Amniotic stem cell (primary cell): ENCODE measurements around the gene EFCAB12.

ENCODE experiments used
- DNase-seq: peaks from one replicate; lab custom pipeline; 2025; lab: John Stamatoyannopoulos, UW

The EFCAB12 gene

DNA sequence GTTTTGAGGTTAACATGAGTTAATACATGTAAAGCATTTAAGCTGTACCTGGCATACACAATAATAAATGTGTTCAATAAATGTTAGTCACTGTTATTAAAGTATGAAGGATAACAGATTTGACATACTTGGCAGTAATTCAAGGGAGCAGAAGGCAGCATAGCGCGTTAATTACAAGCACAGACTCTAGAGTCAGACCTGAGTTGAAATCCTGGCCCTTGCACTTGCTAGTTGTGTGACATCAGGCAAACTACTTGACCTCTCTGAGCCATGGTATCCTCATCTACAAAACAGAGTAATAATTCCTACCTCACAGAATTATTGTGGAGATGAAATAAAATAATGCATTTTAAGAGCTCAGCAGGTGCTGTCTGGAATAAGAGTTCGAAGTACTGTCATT lies 17.0 kb upstream of the EFCAB12 start:
- DNase-seq: no peak

GRCh38 chr3:129442947-129443346 lies 14.5 kb upstream of the EFCAB12 start:
- no peak for DNase-seq

GRCh38 chr3:129442486-129442885 lies 14.1 kb upstream of the EFCAB12 start:
- DNase-seq: no peak

GRCh38 chr3:129441782-129442181 lies 13.3 kb upstream of the EFCAB12 start:
- DNase-seq: no peak

DNA sequence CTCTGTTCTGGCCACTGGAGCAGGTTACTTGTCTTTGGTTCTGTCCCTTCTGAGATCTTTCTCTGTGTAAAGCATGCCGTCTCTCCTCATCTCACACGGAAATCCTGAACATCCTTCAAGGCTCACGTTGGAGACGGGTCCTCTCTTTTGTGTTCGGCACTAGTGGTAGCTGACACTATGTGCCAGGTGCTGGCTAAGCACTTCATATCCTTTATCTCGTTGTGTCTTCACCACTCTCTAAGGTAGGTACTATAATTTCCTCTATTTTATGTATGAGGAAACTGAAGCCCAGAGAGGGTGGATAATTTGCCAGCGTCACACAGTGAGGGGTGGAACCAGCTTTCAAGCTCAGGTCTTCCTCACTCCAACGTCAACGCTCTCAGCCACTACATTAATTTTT lies 12.8 kb upstream of the EFCAB12 start:
- DNase-seq: no peak

DNA sequence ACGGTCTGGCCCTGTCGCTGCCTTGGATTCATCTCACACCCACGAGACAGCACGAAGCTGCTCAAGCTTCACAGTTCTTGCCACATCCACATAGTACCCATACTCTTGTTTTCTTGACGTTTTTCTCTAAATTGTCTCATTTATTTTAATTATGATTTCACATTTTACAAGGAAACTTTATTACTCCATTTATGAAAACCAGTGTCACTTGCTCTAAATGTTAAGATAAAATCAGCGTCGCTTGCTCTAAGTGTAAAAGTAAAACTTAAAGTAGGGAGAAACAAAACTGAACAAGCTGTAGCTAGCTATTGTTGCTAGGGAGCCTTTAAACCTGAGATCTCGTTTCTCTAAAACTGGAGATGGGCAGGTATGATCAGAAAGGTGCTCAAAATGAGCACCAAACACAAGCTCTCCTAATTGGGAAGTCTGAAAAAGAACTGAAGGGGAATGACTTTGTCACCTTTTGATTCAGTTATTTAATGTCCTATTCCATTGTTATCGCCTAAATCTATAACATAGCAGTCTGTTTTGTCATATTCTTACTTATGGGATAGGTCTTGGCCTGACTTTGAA lies 12.3 kb upstream of the EFCAB12 start:
- no peak for DNase-seq

GRCh38 chr3:129439817-129440617 lies 11.6 kb upstream of the EFCAB12 start, which contains the start of the genes IFT122 and MBD4:
Gene IFT122 (plus strand): TSS chr3:129440224. CDS start chr3:129440331, 107 bp downstream.
Gene MBD4 (minus strand): TSS chr3:129439948. CDS start chr3:129439833, 115 bp downstream.
- DNase-seq: peak; percentile 100

DNA sequence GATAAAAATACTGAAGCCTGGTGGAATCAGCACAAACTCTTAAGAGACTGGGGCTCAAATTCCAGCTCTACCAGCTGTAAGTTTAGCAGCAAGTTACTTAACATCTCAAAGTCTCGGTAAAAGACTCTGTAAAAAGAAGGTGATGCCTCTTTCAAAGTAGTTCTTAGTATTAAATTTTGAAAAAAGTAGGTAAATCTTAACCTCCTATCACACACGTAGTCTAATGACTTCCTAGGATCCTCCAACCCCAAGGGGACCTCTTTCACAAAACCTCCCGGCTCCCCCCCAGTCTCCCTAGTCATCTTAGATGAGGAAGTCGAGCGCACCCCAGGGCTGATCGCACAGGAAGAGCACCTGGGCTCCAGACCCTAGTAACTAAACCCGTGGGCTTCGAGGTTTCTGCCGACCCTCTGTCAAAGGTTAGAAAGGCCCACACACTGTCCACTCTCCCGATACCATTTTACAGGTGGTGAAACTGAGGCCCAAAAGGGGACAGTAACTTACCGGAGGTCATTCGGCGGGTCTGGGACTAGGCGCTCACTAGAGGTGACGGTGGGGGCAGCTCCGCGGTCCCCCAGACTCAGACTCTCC lies 10.9 kb upstream of the EFCAB12 start:
- peak; percentile 21 for DNase-seq

GRCh38 chr3:129435367-129435766 lies 6.9 kb upstream of the EFCAB12 start:
- DNase-seq: no peak

- DNase-seq: no peak
Measured at GRCh38 chr3:129434140-129434539, 5.7 kb upstream of the EFCAB12 start.

DNA sequence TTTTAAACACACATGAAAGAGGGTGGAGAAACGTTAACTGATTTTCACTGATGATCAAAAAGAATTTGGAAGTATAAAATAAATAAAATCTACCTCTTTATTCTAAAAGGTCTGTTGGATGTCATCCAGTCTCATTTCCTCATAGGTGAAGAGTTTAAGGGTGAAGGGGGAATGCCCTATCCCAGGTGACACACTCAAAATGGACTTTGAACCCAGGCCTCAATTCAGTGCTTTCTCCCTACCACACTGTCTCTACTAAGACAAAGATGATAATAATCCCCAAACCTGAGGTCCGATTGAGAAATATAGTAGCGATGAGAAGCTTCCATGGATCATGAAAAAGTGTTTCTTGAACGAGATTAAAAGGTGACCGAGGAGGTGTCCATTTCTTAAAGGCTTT lies 5.1 kb upstream of the EFCAB12 start:
- DNase-seq: no peak

- no peak for DNase-seq
Measured at GRCh38 chr3:129432671-129433070, 4.2 kb upstream of the EFCAB12 start.

GRCh38 chr3:129432036-129432435 lies 3.6 kb upstream of the EFCAB12 start:
- DNase-seq: no peak

DNA sequence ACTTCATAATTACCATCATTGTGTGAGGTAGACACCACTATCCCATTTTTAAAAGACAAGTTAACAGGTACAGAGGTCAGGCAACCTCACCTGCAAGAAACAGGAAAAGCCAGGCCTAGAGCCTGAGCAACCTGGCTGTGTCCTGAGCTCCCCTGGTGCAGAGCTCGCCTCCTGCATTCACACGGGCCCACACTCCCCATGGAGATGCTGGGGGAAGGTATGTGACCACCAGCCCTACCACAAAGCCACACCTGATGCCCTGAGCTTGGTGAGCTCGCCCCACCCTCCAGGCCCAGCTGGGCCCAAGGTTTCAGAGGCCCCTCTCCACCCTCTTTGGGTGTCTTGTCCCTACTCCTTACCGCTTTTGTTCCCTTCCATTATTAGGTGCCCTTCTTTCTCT lies 1.2 kb upstream of the EFCAB12 start:
- no peak for DNase-seq

GRCh38 chr3:129429080-129429451 lies 630 bp upstream of the EFCAB12 start:
- DNase-seq: no peak

GRCh38 chr3:129428007-129428375 lies 445 bp downstream of the EFCAB12 start:
- no peak for DNase-seq

- no peak for DNase-seq
Measured at GRCh38 chr3:129425619-129426018, 2.8 kb downstream of the EFCAB12 start.

DNA sequence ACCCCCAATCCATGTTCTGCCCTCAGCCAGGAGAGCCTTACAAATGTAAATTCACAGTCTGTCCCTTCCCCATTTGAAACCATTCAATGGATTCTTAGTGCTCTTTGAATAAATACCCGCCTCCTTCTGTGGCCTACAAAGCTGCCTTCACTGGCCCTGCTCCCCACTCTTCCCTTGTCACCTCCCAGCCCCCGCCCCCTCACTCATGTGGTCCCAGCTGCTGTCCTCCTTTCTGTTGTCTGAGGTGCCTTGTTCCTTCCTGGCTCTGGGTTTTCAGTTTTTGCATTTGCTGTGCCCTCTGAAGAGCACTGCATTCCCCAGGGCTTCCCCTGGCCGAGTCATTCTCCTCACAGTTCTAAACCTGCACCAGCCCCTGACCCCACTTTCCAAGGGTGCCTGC lies 3.2 kb downstream of the EFCAB12 start:
- no peak for DNase-seq

DNA sequence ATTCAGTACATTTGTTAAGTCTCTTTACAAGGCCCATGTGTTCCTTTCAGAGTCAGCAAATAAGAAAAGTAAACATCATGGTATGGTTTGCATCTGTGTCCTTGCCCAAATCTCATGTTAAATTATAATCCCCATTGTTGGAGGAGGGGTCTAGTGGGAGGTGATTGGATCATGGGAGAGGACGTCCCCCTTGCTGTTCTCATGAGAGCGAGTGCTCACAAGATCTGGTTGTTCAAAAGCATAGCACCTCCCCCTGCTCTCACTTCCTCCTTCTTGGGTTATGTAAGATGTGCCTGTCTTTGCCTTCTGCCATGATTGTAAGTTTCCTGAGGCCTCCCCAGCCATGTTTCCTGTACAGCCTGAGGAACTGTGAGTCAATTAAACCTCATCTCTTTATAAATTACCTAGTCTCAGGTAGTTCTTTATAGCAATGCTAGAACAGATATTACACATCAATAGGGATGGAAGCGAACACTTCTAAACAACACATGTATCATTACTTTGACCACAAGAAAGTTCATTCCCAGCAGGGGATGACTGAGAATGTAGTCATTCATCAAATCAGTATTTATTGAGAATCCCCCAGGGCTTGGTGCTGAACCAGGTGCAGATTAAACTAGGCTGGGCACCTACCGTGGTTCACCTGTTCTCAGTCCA lies 4.1 kb downstream of the EFCAB12 start:
- DNase-seq: no peak

- no peak for DNase-seq
Measured at GRCh38 chr3:129422897-129423296, 5.5 kb downstream of the EFCAB12 start.

DNA sequence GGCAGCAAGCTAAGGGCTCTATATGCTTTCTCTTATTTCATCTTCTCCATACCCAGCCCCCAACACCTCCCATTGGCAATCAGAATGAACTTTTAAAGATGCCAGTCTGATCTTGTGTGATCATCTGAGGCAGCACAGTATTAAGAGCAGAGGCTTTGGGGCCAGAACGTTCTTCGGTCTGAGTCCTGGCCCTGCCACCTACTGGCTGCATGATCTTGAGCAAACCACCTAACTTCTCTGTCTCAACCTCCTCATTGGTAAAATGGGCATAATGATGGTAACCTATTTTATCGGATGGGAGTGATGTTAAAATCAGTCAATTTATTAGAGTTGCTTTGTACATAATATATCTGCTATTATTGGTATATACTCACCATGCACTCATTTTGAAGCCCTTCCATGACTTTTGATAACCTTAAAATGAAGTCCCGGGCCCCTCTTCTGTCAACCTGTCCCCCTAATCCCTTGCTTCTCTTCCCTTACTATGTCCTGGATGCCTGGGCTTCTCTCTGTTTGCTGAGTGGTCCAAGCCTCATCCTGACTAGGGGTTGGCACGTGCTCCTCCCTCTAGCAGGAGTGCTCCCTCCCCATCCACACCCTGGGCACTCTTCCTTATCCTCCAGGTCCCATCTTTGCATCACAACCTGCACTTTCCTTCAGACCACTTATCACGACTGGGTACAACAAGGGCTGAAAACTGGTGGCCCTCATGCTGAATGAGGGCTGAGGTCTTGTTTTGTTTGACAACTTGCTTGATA lies 6.3 kb downstream of the EFCAB12 start:
- no peak for DNase-seq

GRCh38 chr3:129421236-129421883 lies 7.1 kb downstream of the EFCAB12 start:
- no peak for DNase-seq
